ENCODE results near the gene CNKSR1. TPM values are rescaled to one million over a fixed set of nuclear protein-coding genes. Genes with fewer than 3 reads are reported as not detected.
A peak's percentile ranks its signal among the peaks of the same experiment; 100 is the strongest.

The CNKSR1 gene
- total and polyA plus RNA-seq, 2 of the 13 experiments (the other 11 are each of a cell fraction or from before 2014, with no cell fraction given): 3.4 to 8.9 TPM

GRCh38 chr1:26233903-26234643 lies 56.8 kb downstream of the CNKSR1 start, which contains the start of gene CEP85 (continued):
- TF ChIP-seq TARDBP (CRISPR knock-in tag; IDR thresholded peaks at IDR 0.05) (peak; percentile 61), ZNF639 (CRISPR knock-in tag; conservative IDR thresholded peaks at IDR 0.05) (no peak), SOX5 (CRISPR knock-in tag; IDR thresholded peaks at IDR 0.05; ENCODE audit: borderline replicate concordance) (no peak), GATAD1 (CRISPR knock-in tag; IDR thresholded peaks at IDR 0.05) (0 out of 2 replicates have a peak, but pooled peaks have one; percentile 58), ZNF629 (CRISPR knock-in tag; conservative IDR thresholded peaks at IDR 0.05) (no peak), NFIB (CRISPR knock-in tag; IDR thresholded peaks at IDR 0.05; ENCODE audit: borderline replicate concordance) (no peak), TEF (CRISPR knock-in tag; IDR thresholded peaks at IDR 0.05) (no peak), ZHX2 (IDR thresholded peaks at IDR 0.05; ENCODE audit: low read depth) (no peak), ZHX2 (CRISPR knock-in tag; IDR thresholded peaks at IDR 0.05; ENCODE audit: borderline replicate concordance) (no peak), IKZF1 (IDR thresholded peaks at IDR 0.05) (no peak), SALL2 (CRISPR knock-in tag; IDR thresholded peaks at IDR 0.05) (no peak; the same call in 1 of the 2 replicates), ADNP (CRISPR knock-in tag; IDR thresholded peaks at IDR 0.05) (no peak), ZNF354B (CRISPR knock-in tag; IDR thresholded peaks at IDR 0.05) (no peak), ZFP36L1 (CRISPR knock-in tag; IDR thresholded peaks at IDR 0.05) (peak; percentile 91)
- TF ChIP-seq, protein P1, sequence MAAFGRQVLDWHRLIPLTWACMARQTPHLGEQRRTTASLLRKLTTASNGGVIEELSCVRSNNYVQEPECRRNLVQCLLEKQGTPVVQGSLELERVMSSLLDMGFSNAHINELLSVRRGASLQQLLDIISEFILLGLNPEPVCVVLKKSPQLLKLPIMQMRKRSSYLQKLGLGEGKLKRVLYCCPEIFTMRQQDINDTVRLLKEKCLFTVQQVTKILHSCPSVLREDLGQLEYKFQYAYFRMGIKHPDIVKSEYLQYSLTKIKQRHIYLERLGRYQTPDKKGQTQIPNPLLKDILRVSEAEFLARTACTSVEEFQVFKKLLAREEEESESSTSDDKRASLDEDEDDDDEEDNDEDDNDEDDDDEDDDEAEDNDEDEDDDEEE (CRISPR knock-in tag; IDR thresholded peaks at IDR 0.05): peak; percentile 78; the same call in 1 of the 2 replicates

Data from HepG2 (cell line).